ENCODE measurements around the gene LEMD2.

The LEMD2 gene

DNA sequence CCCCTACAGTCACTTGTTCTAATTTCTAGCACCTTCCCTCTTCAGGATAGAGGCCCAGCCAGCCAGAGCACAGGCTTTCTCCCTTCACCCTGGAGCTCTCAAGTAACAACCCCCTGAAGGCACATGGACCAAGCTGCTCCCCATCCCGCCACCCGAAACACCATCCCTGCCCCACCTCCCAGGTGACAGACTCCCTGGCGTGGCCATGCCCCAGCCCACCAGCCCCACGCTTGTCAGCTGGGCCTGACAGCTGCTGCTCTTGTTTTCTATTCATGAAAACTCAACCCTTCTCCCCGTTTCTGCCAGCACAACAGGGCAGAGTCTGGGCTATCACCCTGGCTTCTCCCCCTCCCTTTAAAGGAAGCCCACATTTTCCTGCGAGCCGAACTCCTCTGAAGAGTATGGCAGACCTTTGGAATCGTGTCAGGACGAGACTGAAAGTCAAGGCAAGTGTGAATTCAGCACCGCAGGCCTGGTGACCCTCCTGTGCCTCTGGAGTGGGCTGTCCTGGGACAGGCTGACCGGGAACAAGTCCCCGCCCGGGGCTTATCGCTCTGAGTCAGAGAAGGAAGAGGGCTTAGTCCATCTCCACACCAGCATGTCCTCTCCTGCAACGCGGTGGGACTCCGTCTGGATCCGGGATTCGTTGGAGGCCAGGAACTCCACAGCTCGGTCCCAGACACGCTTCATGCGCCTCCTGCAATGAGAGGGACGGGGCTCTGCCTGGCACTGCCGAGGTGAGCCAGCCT, 16.7 kb downstream of the LEMD2 start:
- no peak for DNase-seq

DNA sequence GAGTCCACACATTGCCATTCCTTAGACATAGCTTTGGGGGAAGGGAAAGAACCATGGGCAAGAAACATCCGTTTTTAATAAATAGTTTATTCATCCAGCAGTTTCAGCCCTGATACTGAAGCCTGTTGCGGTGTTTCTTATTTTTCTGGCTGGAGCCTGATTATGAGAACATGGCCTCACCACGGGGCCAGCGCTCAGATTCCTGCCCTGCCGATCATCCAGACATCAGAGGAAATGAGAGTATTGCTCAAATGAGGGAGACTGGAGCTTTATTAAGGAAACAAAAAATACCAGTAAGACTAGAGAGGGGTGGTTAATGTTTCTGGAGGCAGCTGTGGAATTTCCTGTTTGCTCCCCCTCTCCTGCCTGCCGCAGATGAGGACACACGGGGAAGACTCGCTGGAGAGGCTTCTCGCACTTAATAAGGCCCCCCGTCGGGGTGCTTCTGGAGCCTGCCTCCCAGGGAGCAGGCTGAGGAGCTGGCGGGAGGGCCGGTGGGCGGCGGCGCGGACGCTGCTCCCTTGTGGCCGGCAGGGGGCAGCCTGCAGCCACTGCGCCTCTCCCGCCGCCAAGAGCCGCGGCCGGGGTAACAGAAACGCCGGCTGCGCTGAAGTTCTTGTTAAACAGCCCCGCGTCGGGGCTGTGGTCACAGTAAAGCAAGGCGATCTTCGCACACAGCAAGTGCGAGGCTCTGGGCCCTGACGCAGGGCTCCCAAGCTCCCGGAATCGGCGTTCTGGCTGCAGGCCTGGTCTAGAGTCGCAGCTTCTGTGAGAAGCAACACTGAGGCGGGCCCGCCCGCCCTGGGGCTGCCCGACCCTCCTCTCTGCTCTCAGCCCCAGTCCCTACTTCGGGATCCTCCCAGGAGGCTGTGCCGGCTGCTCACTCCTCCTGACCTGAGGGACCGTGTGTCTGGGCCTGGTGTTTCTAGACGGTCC, 17.5 kb downstream of the LEMD2 start:
- DNase-seq = peak; percentile 62

DNA sequence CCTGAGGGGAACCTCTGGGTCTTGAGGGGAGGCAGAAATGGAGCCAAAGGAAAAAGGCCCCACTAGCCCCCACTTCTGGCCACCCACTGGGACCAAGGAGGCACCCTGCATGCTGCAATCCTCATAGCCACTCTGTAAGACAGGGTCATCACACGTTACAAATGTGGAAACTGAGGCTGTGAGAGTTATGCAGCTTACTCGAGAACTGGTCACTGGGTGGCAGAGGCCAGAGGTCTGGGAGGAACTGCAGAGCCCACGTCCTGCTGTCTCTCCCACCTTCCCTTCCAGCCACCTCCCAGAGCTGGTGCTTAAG, 18.1 kb downstream of the LEMD2 start:
- DNase-seq = no peak

DNA sequence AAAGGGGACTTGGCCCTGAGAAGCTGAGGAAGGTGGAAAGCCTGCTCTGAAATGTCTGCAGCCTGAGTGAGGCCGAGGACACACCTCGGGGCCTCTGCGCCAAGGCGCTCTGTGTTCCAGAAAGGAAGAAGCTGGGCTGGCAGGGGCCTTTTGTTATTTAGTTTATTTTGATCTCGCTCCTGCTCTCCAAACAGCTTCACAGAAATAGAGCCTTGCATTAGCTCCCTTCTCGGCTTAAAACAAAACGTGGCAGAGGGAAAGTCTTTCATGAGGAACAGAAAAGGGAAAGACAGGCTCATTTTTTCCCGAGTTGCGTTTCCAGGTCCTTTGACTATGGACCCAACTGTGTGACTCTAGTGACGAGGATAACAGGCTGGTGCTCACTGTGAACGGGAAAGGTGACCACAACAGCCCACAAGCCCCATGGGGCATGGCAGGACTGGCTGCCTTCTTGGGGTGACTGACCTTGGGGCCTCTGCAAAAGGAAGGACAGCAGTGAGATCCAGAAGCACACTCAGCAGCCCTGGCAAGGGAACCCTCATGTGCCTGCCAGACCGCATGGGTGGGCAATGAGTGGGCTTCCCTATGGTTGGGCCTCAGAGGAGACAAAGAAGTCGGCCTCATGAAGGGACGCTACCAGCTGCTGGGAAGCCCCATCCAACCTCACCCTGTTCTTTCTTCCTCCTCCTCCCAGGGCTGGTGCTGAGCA, 18.7 kb downstream of the LEMD2 start:
- no peak for DNase-seq

DNA sequence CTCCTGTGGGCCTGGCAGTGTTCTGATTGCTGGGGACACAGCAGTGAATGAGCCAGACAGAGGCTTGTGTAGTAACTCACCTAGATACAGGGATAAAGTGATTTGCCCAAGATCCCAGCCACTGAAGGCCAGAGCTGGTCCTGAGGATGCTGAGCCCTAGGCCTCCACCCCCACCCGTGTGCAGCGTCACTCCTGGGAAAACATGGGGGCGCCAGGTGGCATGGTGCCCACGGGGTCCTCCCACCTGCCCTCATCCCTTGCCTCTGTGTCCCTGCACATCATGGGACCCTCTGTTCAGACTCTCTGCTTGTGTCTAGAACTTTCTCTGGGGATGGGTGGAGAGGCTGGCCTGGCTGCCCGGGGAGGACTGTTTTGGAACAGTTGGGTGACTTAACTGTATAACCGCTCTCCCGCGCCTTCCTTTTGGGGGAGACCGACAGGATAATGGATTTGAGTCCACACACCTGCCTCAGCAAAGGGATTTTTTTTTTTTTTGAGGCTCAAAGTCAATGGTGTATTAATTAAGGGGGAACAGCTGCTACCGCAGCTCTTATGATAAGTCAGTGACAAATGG, 19.6 kb downstream of the LEMD2 start:
- no peak for DNase-seq

DNA sequence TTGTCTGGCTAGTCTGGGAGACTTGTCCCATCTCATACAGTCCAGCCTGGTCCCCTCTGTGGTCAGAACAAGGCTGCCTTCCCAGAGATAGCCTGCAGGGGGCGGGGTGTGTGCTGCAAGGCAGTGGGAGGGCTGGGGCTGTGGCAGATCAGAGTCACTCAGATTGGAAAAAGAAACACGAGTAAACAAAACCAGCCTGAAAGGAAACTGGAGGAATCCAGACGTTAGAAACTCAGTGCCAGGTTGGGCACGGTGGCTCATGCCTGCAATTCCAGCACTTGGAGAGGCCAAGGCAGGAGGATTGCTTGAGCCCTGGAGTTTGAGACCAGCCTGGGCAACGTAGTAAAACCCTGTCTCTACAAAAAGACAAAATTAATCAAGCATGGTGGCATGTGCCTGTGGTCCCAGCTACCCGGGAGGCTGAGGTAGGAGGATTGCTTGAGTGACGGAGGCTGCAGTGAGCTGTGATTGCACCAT, 20.2 kb downstream of the LEMD2 start:
- DNase-seq = peak; percentile 74

DNA sequence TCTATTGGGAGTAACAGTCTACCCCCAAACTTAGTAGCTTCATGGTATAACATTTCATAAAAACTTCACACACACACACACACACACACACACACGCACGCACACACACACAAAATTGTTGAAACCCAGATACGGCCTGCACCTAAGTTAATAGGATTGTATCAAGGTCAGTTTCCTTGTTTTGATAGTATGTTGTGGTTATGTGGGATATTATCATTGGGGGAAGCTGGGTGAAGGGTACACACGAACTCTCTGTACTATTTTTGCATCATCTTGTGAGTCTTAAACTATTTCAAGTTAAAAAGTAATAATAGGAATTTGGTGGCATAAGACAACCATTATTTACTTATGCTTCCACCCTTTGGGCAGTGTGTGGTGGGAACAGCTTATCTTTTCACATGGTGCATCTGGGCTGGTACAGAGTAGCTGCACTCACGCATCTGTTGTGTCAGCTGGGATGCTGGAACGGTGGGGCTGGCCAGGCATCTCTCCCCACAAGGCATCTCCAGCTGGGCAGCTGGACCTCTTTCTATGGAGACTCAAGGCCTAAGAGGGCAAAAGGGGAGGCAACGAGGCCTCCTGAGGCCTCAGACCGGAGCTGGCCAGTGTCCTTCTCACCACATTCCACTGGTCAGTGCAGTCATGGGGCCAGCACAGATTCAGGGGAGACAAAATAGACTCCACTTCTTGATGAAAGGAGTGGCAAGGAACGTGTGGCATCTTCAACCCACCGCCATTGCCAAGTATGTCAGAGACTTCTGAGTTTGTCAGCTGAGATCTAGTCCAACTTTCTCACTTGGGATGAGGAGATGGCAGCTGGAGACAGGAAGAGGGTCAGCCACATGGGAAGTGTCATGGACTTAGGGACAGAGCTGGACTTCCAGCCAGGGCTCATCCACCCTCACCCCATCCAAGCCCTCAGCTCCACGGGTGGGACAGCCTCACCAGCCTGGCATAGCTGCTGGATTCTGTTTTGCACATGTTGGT, 21.7 kb downstream of the LEMD2 start:
- no peak for DNase-seq

DNA sequence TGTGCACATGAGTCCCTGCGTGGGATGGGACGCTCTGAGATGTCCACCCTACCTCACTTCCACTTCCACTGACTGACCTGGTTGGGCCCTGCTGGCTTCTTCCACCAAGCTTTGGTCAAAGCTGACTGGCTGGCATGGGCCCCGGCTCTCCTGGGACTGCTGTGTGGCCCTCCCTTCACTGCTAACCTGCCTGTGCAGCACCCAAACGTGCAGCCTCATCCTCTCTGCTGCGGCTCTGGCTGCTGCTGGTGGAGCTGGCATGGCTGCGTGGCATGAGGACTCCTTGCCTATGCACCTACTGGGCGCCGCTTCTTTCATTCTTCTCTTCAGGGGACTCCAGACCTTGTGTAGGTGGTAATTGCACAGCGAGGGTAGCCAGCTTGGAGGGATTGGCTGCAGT, 23.6 kb downstream of the LEMD2 start:
- DNase-seq = no peak

DNA sequence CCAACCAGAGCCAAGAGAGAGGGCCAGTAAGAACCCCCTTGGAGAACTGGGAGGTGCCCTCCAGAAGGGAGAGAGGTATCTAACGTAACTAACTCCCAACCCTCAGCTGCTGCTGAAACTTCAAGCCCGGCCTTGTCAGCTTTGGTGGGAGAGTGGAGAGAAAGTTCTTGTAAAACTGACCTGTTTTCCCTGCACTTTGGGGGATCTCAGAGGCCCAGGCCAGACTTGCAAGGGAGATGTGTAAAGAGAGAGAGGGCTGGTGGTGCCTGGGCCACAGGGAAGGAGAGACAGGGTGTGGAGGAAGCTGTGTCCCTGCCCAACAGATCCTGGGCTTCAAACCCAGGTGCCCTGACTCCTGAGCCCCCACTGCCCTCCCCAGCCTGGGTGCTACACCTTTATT, 24.9 kb downstream of the LEMD2 start:
- no peak for DNase-seq

DNA sequence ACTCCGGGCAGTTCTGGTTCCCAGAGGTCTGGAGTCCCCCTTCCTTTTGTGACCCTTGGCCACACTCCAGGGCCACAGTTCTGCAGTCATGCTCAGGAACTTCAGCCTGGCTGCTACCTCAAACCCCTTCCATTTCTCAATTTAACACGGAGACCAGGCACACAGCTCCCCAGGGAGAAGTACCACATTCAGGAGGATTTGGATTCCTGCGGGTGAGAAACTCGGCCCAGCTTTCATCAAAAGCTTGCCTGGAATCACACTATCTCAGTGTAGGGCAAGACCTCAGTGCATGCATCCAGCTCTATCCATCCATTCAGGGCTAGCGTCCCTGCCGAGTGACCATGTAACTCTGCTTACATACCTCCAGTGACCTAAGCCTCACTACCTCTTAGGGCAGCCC, 25.4 kb downstream of the LEMD2 start:
- DNase-seq = no peak

DNA sequence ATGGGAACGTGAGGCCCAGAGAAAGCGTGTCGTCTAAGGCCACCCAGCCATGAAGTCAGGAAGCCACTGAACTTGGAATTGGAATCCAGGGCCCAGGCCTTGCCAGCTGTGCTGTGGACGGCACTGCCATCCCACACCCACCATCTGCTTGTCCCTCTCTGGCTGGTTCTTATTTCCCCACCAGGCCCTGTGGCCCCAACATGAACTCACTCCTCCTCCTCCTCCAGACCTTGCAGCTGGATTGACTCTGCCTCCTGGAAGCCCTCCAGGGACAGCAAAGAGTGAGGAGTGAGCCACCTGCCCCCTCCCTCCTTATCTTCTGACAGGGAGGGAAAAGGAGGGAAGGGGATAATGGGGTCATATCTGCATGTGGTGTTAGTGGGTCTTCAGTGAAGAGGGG, 26.2 kb downstream of the LEMD2 start:
- DNase-seq = no peak

DNA sequence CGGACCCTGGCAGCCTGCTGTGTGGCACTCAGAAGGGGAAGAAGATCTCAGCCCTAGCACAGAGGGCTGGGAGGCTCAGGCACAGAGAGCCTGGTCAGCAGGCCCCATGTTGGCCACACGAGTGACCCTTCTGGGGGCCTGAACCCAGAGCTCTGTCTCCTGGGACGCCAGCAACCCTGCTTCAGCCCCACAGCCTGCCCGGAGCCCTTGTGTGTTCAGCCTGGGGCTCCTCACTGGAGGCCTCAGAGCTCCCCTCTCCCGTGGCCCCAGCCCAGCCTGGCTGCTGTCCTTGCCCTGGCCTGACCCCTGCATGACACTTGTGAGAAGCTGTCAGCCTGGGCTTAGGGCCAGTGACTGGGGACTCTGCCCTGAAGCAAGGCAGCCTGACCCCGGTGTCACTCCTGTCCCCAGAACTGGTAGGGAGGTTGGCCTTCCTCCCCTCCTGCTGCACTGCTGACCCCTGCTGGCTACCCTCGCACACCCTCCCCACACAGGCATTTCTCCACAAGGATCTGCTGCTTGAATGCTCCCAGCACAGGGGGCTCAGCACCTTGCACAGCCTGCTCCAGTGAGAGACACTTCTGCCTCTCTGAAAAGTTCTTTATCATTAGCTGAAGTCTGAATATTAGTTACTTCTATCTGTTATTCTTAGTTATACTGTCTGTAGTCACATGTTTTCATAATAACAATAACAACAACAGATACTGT, 26.9 kb downstream of the LEMD2 start:
- DNase-seq = peak; percentile 32

DNA sequence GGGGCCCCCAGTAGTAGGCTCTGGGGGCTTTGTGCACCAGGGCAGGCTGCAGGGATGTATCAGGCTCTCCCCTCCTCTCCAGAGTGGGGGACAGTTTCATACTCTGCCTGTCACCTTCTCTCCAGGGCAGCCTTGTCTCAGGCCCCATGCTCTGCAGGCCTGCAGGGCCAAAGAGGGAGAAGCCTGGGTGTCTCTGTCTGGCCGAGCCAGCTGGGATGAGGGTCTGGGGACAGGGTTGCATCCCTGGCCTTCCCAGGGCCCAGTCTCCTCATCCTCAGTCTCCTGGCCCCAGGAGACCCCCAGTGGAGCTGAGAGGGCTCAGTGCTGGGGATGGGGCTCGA, 27.4 kb downstream of the LEMD2 start:
- DNase-seq = no peak

DNA sequence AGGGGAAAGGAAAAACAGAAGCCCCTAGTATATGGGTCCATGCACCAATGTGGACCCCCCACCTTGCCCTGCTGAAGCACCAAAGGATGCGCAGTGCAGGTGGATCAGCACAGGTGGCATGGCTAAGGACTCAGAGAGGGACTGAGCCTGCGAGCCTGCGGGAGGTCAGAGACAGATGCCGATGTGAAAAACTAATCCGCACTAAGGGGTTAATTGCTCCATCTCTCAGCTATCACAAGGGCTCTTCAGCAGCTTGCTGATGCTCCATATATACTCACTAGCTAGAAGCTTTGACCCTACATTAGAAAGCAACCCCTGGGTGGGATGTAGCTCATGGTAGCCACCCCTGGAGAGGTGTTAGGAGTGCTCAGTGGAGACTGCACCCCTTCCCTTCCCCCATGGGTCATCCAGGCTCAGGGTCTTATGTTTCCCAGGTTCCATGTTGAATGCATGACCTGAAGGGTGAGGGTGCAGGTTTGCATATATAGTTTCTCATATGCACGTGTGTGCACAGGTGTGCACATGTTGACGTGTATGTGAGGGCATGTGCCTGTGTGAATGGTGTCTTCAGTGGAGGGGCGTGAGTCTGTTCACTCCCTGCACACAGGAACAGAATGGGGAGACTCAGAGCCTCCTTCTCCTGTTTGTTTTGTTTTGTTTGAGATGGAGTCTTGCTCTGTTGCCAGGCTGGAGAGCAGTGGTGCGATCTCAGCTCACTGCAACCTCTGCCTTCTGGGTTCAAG, 28.9 kb downstream of the LEMD2 start:
- DNase-seq = no peak

DNA sequence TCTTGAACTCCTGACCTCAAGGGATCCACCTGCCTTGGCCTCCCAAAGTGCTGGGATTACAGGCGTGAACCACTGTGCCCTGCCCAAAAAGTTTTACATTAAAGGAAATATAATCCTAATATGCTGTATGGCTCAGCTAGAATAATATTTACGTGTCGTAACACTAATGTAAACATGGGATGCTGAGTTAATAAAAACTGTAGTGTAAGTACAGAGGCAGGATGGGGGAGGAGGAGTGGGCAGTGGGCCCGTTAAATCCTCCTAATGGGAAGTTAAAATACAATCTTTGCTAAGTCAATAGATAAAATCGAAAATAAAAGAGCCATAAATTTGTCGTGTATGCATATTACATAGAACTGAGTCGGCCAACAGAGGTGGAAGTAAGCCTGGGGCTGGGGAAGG, 30.1 kb downstream of the LEMD2 start:
- DNase-seq = no peak

DNA sequence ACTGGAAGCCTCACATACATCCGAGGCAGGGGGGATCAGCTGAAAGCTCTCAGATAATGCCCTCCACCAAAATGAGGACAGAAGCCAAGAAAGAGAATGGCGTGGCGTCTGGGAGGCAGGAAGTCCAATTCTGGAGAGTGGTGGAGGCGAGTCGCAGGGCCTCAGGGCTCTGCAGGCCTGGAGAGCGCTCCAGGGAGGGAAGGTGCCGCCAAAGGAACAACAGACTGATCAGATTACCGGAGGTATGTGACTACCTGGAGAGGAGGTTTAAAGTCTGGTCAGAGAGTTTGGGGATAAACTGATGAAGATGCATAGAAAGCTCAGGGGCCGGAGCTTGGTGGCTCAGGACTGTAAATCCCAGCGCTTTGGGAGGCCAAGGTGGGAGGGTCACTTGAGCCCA, 31.0 kb downstream of the LEMD2 start:
- no peak for DNase-seq

DNA sequence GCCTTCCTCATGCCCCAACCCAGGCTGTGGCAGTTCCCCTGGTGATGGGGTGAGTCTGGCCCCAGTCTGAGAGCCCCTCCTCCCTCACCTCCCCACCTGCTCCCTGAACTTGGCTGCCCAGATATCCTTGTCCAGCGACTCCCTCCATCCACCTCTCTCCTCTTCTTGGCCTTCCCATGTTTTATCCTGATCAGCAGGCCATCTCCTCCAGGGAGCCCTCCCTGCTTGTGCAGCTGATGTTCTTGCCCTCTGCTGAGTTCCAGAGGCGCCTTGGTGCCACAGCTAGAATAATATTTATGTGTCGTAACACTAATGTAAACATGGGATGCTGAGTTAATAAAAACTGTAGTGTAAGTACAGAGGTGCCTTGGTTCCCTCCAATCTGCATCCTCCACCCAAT, 31.8 kb downstream of the LEMD2 start:
- DNase-seq = no peak

DNA sequence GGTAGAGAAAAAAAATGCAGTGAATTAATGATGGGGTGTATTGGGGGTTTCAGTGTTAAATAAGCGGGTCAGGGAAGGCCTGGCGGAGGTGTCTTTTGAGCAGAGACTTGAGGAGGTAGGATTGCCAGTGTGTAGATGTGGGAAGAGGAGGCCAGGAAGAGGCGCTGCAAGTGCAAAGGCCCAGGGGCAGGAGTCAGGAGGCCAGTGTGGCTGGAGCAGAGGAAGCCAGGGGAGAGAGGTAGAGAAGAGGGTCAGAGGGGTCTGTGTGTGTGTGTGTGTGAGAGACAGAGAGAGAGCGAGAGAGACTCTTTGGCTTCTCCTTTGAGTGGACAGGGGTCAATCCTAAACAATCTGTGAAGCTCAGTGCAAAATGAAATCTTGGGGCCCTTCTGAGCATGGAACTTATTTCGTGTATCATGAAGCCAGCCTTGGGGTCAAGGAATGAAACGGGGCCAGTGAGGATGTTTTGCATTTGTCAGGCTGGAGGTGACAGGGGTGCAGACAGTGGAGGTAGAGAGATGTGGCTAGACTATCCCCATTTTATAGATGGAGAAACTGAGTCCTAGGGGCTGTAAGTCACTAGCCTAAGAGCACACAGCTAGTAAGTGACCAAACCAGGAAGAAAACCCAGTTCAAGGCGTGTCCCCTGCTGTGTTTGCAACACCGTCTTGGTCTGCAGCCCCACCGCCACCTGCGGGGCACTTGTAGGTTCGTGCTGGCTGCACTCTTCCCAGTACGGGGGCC, 32.5 kb downstream of the LEMD2 start:
- DNase-seq = no peak

DNA sequence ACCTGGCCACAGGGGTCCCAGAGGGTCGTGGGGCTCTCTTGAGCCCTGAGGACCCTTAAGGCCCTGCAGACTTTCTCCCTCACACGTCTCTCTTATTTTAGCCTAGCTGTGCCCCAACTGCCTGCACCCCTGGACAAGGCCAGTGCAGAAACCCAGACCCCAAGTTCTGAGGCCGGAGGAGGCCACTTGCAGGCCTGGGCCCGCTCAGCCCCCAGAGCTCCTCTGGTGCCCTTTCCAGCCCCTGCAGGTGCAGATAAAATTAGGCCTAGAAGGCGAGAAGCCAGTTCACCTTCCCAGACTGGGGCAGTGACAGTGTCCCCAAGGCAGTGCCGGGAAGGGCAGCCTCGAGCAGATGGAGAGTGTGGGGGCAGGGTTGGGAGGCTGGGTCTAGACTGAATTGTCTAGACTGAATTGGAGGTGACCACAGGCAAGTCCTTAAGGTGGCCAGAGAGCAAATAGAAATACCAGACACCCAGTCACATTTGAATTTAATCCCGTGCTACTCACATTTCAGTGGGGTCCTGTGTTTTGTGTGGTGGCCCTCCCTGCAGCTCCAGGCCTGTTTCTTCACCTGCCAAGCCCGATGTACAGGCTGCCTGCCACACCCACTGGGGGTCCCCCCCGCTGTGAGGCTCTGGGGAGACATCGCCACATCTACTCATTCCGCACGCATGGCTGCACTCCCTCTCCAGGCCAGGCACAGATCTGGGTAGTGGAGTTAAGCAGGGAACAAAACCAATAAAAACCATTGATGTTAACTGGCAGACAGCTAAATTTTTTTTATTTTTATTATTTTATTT, 33.7 kb downstream of the LEMD2 start:
- no peak for DNase-seq
